SK-N-SH (cell line): ENCODE measurements around the gene CD99L2.

Experiments used
- CTCF ChIP-seq: fragments of 200-600 bp; sonication (generic); IDR thresholded peaks from 2 replicates; pipeline ENCODE4 v1.6.1; 2017; ENCODE audit warnings: antibody characterized with exemption, mild to moderate bottlenecking, moderate library complexity
- FOSL2 ChIP-seq: IDR thresholded peaks from 2 replicates; pipeline ENCODE4 v1.4.0; 2012; ENCODE audit warnings: low read depth, mild to moderate bottlenecking, moderate library complexity, borderline replicate concordance
- GABPA ChIP-seq: IDR thresholded peaks from 2 replicates; pipeline ENCODE4 v1.4.0; 2012; ENCODE audit warnings: low read depth, mild to moderate bottlenecking
- JUND ChIP-seq: IDR thresholded peaks from 2 replicates; pipeline ENCODE4 v1.4.0; 2012
- MXI1 ChIP-seq: IDR thresholded peaks from 2 replicates; pipeline ENCODE4 v1.6.1; 2012; ENCODE audit warnings: mild to moderate bottlenecking, low read depth, low read length, improper control_type of control experiment
- TAF1 ChIP-seq: IDR thresholded peaks from 2 replicates; pipeline ENCODE4 v1.6.1; 2012; ENCODE audit warnings: low read depth, mild to moderate bottlenecking, low read length, moderate library complexity, borderline replicate concordance
- USF1 ChIP-seq: IDR thresholded peaks from 2 replicates; pipeline ENCODE4 v1.4.0; 2012; ENCODE audit warnings: low read depth, borderline replicate concordance
- YY1 ChIP-seq: IDR thresholded peaks from 2 replicates; pipeline ENCODE4 v1.4.0; 2012; ENCODE audit warnings: low read depth, mild to moderate bottlenecking

DNA sequence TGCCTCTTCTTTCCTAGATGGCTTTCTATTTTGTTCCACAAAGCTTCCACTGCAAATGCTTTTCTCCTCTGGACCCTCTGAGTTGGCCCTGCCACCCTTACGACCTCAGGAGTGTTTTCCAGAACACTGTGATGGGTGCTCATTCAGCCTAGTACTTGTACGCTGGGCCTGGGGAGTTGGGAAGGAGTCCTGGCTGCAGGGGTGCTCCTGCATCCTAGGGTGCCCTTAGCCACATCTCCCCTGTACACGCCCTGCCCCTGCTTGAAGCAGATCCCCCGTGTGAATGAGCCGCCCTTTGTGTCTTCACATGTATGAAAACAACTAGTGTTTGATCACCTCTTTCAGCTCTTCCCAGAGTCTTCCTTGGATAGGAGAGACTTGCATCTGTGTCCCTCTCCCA lies 141.1 kb downstream of the CD99L2 start:
- no peak for TF ChIP-seq GABPA
- TF ChIP-seq CTCF: no peak
- no peak for TF ChIP-seq USF1
- TF ChIP-seq MXI1: no peak
- no peak for TF ChIP-seq FOSL2
- no peak for TF ChIP-seq YY1
- TF ChIP-seq JUND: no peak
- no peak for TF ChIP-seq TAF1
